ENCODE measurements around the gene PPP1R13B.
"Not testable (repeated sequence)": the region's sequence is repeated elsewhere in the genome, so short reads cannot be mapped to it uniquely, and the experiment has no call there.

The PPP1R13B gene, protein sequence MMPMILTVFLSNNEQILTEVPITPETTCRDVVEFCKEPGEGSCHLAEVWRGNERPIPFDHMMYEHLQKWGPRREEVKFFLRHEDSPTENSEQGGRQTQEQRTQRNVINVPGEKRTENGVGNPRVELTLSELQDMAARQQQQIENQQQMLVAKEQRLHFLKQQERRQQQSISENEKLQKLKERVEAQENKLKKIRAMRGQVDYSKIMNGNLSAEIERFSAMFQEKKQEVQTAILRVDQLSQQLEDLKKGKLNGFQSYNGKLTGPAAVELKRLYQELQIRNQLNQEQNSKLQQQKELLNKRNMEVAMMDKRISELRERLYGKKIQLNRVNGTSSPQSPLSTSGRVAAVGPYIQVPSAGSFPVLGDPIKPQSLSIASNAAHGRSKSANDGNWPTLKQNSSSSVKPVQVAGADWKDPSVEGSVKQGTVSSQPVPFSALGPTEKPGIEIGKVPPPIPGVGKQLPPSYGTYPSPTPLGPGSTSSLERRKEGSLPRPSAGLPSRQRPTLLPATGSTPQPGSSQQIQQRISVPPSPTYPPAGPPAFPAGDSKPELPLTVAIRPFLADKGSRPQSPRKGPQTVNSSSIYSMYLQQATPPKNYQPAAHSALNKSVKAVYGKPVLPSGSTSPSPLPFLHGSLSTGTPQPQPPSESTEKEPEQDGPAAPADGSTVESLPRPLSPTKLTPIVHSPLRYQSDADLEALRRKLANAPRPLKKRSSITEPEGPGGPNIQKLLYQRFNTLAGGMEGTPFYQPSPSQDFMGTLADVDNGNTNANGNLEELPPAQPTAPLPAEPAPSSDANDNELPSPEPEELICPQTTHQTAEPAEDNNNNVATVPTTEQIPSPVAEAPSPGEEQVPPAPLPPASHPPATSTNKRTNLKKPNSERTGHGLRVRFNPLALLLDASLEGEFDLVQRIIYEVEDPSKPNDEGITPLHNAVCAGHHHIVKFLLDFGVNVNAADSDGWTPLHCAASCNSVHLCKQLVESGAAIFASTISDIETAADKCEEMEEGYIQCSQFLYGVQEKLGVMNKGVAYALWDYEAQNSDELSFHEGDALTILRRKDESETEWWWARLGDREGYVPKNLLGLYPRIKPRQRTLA

DNA sequence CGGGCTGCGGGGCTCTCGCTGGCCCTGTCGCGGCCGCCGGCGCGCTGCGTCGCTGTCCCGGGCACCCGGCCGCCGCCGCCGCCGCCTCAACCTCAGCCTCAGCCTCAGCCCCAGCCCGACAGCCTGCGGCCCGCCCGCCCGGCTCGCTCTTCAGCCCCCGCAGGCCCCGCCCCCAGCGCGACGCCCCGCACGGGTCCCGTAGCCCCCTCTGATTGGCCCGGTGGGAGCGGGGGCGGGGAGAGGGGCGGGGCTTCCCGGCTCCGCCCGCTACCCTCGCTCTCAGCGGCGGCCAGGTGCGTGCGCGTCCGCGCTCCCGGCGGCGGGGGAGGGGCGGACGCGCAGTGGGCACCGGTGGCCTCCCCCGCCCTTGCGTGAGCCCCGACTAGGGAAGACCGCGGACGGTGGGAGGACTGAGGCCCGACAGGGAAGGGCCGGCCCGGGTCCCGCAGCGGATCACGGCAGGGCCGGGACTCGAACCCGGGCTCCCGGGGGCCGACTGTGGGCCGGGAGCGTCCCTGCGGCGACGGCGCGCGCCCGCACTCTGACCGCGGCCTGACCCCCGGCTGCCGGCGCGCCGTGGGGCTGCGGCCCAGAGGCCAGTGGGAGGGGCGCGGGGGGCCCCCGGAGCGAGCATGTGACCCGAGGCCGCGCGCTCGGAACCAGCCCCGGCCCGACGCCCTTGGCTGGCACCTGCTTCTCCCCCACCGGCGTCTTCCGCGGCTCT is at the start of gene PPP1R13B:
Gene PPP1R13B, minus strand, starts transcription at position 125 of the 724 bp plus-strand sequence. CDS start 268 bp downstream, outside the sequence.
- peak; percentile 93 for DNase-seq (ENCODE audit: low spot score)

DNA sequence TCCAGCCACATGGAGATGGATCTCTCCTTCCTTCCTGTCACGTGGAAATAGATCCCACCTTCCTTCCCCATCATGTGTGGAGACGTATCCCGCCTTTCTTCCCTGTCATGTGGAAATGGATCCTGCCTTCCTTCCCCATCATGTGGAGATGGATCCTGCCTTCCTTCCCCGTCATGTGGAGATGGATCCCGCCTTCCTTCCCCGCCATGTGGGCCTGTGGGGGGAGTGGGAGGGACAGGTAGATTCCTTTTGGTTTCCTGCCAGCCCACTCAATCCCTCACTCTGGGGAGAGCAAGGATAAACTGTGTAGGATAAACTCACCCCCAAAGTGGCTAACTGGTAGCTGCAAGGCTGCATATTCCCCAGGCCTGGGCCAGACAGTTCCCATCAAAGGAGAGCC is 49.2 kb upstream of the PPP1R13B start:
- DNase-seq (ENCODE audit: low spot score) = no peak

DNA sequence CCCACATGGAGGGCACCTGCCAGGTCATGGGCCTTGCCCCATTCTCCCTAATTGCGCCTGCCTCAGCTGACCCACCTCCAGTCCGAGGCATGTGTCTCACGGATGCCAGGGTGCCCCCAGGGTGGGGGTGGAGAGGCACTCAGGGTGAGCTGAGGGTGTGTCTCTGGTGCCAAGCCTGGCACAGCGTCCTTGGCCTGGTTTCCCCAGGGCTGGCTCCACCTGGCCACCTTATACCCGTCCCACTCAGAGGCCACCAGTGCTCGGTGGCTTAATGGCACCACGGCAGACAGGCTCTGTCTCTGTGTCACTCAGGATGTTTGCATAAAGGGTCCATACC is 47.3 kb upstream of the PPP1R13B start:
- no peak for DNase-seq (ENCODE audit: low spot score)

DNA sequence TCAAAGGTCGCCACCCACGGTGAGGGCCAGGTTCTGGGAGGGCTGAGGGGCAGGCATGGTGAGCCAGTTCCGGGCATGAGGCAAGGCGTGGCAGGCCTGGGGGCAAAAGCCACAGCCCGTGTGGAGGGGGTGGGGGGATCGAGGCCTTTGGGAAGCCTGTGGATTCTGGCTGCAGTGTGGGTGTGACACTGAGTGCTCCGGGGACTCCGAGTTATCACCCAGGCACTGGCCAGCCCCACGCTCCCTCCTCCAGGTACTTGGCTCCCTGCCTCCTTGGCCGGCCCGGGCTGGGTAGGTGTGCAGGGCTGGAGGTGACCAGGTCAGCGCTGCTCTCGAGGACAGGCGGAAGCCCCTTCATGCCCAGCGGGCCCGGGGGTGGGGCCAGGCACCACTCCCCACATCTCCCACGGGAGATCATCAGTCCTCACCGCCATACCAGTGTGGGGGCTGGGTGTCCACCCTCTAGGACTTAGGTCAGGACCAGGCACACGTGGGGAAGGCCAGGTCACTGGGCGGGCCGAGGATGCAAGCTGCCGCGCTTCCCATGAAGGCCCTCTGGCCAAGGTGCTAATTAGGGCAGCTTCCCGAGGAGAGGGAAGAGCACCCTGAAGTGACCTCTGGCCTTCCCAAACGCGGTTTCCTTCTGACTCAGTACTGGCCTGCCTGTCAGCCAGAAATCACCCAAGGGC is 46.8 kb upstream of the PPP1R13B start:
- peak; percentile 45 for DNase-seq (ENCODE audit: low spot score)

DNA sequence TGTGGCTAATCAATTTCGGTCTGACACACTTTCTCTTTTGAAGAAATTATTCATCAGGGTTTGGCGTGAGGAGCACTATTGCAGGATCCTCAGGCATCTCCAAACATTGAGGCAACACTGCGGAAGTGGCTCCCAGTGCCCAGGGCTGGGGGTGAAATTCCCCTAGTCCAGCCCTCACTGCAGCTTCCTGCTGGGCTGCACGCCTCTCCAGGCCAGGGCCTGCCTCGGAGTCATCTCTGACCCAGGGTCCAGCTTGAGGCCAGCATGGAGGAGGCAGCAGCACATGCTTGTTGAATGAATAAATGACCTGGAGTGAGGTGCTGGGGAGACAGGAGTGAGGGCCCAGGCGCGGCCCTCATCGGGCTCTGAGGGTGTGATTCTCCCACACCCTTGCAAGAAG is 44.9 kb upstream of the PPP1R13B start:
- no peak for DNase-seq (ENCODE audit: low spot score)

DNA sequence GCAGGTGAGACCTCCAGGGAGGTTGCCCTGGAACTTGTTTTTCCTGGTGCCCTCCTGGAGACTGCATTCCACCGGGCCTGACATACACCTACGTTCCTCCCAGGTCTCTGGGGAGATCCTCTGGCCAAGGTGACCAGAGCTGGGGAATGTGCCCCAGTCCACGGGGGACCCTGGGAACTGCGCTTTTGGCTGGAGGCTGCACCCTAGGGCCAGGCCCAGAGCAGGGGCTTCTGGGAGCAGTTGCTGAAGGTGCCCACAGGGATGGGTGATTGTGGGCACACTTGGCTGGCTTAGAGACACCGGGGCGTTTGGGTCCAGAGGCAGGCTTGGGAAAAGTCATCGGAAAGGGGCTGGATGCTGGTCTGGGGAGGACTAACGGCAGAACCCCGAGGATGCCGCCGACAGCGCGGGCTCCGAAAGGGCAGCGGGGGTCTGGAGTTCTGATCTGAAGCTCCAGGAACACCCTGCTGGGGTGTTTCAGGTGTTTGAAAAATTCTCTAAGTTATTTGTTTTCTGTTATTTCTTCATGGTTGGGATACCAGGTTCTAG is 44.4 kb upstream of the PPP1R13B start:
- DNase-seq (ENCODE audit: low spot score) = no peak

DNA sequence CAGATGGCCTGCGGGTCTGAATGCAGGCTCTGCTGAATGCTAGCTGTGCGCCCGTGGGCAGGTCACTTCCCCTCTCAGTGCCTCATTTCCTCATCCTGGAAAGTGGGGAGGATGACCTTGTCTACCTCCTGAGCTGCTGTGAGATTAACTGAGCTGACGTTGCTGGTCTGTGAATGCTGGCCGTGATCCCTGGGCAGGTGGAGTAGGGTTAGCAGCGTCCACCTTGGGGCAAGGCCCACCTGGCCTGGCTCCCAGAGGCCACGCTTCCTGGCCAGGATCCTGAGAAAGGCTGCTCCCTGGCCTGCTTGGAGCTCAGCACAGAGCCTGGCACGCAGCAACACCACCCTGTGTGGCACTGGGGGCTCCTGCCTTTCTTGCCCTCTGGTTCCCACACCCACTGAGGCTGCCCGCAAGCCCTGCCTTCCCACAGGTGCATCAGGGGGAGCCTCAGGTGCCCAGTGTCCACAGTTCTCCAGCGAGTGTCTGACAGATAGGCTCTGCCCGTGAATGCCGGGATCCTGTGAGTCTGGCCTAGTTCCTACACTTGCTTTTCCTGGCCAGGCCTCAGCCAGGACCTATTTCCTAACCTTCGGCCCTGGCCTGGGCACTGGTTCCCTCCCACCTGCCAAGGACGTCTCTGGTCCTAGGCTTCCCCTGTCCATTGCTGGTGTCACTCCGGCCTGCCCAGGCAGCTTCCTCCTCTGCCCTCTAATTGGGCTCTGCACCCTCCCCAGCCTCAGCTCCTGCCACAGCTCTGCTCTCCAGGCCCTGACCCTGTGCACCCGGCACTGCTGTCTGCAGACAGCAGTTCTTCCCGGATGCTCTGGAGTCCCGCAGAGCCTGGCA is 43.7 kb upstream of the PPP1R13B start:
- DNase-seq (ENCODE audit: low spot score) = peak; percentile 58

DNA sequence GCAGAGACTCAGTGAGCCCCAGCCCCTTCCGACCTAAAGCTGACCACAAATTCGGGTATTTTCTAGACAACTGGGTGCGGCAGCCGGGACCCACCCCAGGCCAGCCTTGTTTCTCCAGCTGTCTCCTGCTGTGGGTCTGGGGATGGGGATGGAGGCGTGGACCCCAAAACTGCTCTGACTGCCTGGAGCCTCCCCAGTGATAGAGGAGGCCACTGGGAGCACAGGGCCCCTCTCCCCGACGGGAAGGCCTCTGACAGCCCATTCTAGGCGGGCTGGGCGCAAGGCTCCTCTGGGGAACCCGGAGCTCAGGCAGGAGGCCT is 42.6 kb upstream of the PPP1R13B start:
- DNase-seq (ENCODE audit: low spot score) = no peak

DNA sequence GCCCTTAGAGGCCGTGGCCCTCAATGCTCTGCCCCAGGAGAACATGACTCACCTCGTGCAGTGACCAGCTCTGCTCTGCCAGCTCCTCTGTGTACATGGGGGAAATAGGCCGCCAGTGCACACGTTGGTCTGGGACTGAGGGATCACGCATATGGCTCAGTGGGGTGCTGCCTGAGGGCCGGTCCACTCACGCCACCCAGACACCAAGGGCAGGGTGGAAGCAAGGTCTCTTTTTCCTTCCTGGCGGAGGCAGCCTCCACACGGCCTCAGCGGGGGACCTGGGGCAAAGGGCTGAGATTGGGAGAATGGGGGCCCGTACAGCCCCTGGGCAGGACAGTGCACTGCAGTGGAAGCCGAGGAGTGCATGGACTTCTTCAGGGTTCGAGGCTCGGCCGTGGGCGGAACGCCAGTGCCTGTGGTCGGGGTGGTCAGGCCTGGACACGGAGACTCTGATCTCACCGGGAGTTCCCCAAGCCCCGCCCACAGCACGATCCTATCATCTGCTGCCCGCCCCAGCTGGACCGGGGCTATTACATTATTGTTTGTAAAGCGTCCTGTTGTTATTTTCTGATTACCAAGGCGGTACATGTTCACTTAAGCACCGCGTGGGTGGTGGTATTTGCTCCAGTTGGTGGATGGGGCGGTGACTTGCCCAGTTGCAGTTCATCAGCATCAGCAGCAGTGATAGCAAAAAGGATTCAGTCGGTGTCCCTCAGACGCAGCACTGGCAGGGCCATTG is 42.1 kb upstream of the PPP1R13B start:
- DNase-seq (ENCODE audit: low spot score) = peak; percentile 63

DNA sequence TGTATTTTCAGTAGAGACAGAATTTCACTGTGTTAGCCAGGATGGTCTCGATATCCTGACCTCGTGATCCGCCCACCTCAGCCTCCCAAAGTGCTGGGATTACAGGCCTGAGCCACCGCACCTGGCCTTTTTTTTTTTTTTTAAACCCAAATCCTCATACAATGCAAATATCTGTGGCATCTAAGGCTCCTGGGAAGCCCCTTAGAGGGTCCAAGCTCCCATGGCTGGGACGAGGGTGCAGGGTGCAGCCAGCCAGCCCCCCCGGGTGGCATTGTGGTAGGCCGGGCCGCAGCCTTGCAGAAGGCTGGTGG is 41.6 kb upstream of the PPP1R13B start:
- not testable (repeated sequence) for DNase-seq (ENCODE audit: low spot score)

DNA sequence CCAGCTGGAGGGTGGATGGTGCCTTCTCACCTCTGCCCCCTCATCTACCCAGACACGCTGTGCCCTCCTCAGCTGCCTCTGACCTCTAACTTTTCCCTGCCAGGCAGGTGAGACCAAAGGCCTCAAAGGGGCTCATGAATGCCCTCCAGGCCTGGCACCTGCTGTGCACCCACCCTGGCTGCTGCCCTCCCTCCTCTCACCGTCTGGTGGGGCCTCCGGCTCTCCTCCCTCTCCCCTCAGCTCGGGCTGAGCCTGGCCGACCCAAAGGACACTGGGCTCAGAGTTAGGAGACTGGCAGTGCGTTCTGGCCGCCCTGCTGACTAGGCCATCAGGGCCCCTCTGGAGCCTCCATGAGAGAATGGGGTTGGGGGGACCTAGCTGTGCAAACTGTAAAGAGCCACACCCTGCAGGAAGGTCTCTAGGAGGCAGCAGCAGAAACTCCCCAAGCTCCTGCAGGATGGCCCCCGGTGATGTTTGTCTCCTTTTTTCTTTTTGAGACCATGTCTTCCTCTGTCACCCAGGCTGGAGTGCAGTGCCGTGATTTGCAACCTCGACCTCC is 40.3 kb upstream of the PPP1R13B start:
- DNase-seq (ENCODE audit: low spot score) = no peak

DNA sequence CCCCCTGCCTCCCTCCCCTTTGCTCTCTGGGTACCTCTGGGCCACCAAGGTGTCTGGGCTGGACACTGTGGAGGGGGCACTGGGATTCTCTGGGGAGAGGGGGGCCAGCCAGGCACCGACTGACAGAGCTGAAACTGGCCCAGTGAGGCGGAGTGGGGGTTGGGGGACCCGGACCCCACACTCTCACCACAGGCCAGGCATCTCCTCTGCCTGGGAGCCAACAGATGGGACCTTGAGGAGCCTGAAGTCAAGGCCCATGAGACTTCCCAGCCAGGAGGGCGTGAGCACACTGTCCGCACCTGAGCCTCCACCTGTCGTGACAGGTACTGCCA is 39.8 kb upstream of the PPP1R13B start:
- DNase-seq (ENCODE audit: low spot score) = no peak

DNA sequence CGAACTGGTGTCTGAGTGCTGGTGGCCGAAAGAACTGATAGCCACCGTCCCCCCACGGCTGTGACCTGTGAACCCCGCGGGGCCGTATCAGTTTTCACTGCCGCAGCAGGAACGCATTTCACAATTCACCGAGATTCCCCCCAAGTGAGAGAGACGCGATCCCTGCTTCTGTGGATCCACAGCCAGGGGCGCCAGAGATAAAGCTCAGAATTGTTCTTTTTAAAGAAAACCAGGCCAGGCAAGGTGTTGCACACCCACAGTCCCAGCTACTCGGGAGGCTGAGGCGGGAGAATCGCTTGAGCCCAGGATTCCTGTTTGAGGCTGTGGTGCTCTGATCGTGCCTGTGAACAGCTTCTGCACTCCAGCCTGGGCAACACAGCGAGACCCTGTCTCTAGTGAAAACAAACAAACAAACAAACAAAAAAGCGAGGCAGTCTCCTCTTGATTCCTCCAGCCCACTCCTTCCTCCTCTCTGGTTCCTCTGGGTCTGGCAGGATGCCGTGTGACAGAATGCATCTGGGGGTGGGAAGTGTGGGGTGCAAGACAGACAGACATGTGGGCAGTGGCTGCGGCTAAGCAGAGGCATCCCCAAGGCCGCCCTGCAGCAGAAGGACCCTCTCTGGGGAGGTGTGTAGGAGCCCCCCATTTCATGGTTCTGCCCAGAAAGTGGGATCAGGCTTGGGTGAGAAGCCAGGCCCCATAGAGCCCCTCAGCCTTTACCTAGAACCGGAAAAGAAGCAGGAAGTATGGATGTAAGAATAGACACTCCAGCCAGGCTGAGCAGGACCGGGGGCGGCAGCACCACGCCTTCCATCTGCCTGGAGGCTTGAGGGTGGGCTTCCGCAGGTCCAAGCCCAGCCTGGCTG is 39.2 kb upstream of the PPP1R13B start:
- DNase-seq (ENCODE audit: low spot score) = no peak

DNA sequence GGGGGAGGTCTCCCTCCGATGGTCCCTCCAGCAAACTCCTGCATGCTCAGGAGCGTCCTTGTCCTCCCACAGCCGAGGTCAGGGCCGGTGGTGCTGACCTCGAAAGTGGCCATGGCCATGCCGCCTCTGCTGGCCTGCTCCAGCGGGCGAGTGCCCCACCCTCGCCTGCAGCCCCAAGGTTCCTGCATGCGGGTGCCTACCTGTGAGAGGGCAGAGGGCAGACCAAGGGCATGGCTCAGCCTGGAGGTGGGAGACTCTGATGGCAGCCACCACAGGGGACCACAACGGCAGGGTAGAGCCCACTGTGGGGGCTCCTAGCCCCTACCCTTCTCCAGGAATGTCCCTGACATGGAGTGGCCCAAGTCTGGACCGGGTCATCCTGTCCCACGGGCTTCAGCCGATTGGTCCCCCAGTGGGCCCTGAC is 38.1 kb upstream of the PPP1R13B start:
- DNase-seq (ENCODE audit: low spot score) = no peak

DNA sequence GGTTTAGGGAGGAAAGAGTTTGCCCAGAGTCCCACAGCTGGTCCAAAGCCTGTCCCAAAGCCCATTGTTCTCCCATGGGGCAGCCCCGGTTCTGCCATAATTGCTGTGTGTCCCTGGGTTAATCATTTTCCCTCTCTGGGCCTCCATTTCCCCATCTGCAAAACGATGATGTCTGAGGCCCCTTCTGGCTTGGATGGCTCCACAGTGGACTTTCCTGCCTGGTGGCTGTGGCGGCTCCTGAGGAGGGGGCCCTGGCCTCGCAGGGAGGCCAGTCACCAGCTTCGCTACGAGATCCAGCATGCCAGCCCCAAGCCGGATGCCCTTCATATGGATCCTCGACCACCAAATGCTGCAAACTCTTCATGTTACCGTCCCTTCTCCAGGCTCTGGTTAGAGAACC is 37.5 kb upstream of the PPP1R13B start:
- no peak for DNase-seq (ENCODE audit: low spot score)

DNA sequence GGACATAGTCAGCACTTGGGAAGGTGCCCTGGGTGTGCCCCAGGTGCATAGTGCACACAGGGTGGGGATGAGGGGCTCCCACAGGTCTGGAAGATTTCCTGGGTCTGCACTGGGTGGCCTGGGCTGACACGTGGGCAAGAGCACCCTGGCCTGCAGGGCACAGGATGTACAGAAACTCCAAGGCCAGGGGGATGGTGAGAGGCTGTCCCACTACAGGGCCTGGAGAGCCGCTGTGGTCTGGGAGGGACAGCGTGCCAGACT is 35.8 kb upstream of the PPP1R13B start:
- no peak for DNase-seq (ENCODE audit: low spot score)

DNA sequence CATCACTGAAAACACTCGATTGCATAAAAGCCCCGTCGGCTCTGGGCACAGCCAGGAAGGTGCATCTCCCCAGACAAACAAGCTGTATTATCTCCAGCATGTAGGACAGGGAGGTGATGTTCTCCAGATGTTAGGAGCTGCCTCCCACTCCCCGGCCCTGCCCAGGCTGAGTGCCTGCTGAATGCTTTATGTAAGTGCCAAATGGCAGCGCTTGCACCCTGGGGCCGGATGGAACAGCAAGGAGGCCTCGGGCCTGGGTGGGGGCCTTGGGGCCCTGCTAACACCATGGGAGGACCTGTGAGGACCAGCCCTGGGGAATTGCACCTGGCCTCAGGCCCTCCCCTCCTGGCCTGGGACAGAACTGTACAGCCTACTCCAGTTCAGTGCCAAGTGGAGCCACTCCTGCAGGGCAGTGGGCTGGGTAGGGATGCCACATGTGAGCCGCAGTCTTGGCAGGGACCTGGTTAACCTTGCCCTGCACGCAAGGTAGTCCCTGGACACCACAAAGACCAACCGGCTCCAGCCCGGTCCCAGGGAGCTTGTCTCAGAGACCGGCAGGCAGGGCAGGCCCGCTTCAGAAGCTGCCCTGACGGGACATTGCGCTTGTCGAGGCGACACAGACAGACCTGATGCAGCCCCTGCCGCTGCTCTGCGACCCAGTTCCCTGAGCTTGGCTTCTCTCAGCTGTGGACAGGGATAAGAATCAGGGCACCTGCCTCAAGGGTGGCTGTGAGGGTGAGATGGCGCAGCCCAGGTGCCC is 35.3 kb upstream of the PPP1R13B start:
- DNase-seq (ENCODE audit: low spot score) = no peak
